HFFc6 (cell line): ENCODE measurements around the gene PIM2. TPM values are rescaled to one million over a fixed set of nuclear protein-coding genes. Genes with fewer than 3 reads are reported as not detected.

Experiments used
- DNase-seq: peaks from one replicate; pipeline ENCODE4 v3.0.0-alpha.2; 2018
- H3K27ac Mint-ChIP-seq: 2 replicates; pipeline ENCODE4 v1.8.0; 2020; ENCODE audit warnings: mild to moderate bottlenecking, mixed read lengths
- H3K27me3 Mint-ChIP-seq: 2 replicates; pipeline ENCODE4 v1.8.0; 2021; ENCODE audit warnings: mild to moderate bottlenecking, moderate library complexity, mixed read lengths; ENCODE audit not compliant: insufficient read depth
- H3K36me3 Mint-ChIP-seq: 2 replicates; pipeline ENCODE4 v1.8.0; 2021; ENCODE audit warnings: low read depth, mixed read lengths
- H3K4me1 Mint-ChIP-seq: 2 replicates; pipeline ENCODE4 v1.8.0; 2020; ENCODE audit warnings: low read depth, mixed read lengths
- H3K4me3 Mint-ChIP-seq: 2 replicates; pipeline ENCODE4 v1.8.0; 2020; ENCODE audit warnings: mild to moderate bottlenecking, moderate library complexity, mixed read lengths
- H3K9me3 Mint-ChIP-seq: 2 replicates; pipeline ENCODE4 v1.8.0; 2020; ENCODE audit warnings: mild to moderate bottlenecking, mixed read lengths
- CTCF ChIP-seq: fragments of 200-600 bp; sonication (generic); IDR thresholded peaks from 2 replicates; pipeline ENCODE4 v1.5.0; 2021; ENCODE audit warnings: antibody characterized with exemption, mild to moderate bottlenecking
- total RNA-seq, 6 experiments: library from RNA; stranded (reverse); fragmentation: NEBNext Ultra II Directional; extraction: Animal tissue kit (Norgen Biotek cat#: 25700); gene quantifications; 2 replicates in 1 of 6; 3 replicates in 5 of 6; pipeline ENCODE4 v1.2.3, GENCODE V29; 2021

Gene PIM2
- total RNA-seq, 6 experiments from 2014 or later, result 5.8 to 7.5 (median 6.5) TPM

GRCh38 chrX:48933757-48934156 is 14.9 kb upstream of the PIM2 start:
- Mint-ChIP-seq H3K9me3 (no peaks in the 10 kb centered on the region), H3K36me3 (peaks cover 3% of the 10 kb centered on the region; the same call in 1 of the 2 replicates), H3K27me3 (no peaks in the 10 kb centered on the region), H3K27ac (no peak overlapping the region), H3K4me3 (no peak overlapping the region), H3K4me1 (no peaks in the 10 kb centered on the region)
- no peak for DNase-seq
- TF ChIP-seq CTCF, result no peak

- Mint-ChIP-seq H3K27me3 (no peaks in the 10 kb centered on the region), H3K4me3 (no peak overlapping the region), H3K36me3 (peaks cover 3% of the 10 kb centered on the region; the same call in 1 of the 2 replicates), H3K9me3 (no peaks in the 10 kb centered on the region), H3K27ac (no peak overlapping the region), H3K4me1 (no peaks in the 10 kb centered on the region)
- no peak for DNase-seq
- no peak for TF ChIP-seq CTCF
Measured at GRCh38 chrX:48927736-48928382, 9.0 kb upstream of the PIM2 start.

- no peaks in the 10 kb centered on the region for H3K27me3 Mint-ChIP-seq
- H3K36me3 Mint-ChIP-seq, result peaks cover 3% of the 10 kb centered on the region; the same call in 1 of the 2 replicates
- no peak for TF ChIP-seq CTCF
- H3K4me1 Mint-ChIP-seq, result no peaks in the 10 kb centered on the region
- no peak overlapping the region for H3K4me3 Mint-ChIP-seq
- no peak overlapping the region for H3K27ac Mint-ChIP-seq
- H3K9me3 Mint-ChIP-seq, result no peaks in the 10 kb centered on the region
- DNase-seq, result no peak
Measured at GRCh38 chrX:48927123-48927522, 8.3 kb upstream of the PIM2 start.

GRCh38 chrX:48924270-48924669 is 5.4 kb upstream of the PIM2 start:
- H3K9me3 Mint-ChIP-seq, result no peaks in the 10 kb centered on the region
- no peak for DNase-seq
- no peaks in the 10 kb centered on the region for H3K36me3 Mint-ChIP-seq
- H3K27me3 Mint-ChIP-seq, result no peaks in the 10 kb centered on the region
- no peak overlapping the region for H3K4me3 Mint-ChIP-seq
- no peak overlapping the region for H3K27ac Mint-ChIP-seq
- no peak for TF ChIP-seq CTCF
- peaks cover 15% of the 10 kb centered on the region for H3K4me1 Mint-ChIP-seq

GRCh38 chrX:48923771-48924170 is 4.9 kb upstream of the PIM2 start:
- no peaks in the 10 kb centered on the region for H3K9me3 Mint-ChIP-seq
- no peaks in the 10 kb centered on the region for H3K27me3 Mint-ChIP-seq
- no peaks in the 10 kb centered on the region for H3K36me3 Mint-ChIP-seq
- no peak for TF ChIP-seq CTCF
- H3K4me1 Mint-ChIP-seq, result peaks cover 16% of the 10 kb centered on the region
- H3K27ac Mint-ChIP-seq, result no peak overlapping the region
- H3K4me3 Mint-ChIP-seq, result no peak overlapping the region
- no peak for DNase-seq
